B cell (primary cell): ENCODE data around the gene STMN1.

Source experiments
- EZH2 ChIP-seq: IDR thresholded peaks from 2 replicates; pipeline ENCODE4 v1.6.1; 2012; ENCODE audit warnings: borderline replicate concordance, low read depth, mild to moderate bottlenecking, moderate library complexity, low read length; ENCODE audit not compliant: insufficient read depth, poor library complexity, severe bottlenecking
- TF ChIP-seq, protein P1 (sequence below): fragments of 200-600 bp; IDR thresholded peaks from one replicate; pipeline ENCODE4 v1.8.0; 2022; ENCODE audit warnings: antibody characterized with exemption, mild to moderate bottlenecking

DNA sequence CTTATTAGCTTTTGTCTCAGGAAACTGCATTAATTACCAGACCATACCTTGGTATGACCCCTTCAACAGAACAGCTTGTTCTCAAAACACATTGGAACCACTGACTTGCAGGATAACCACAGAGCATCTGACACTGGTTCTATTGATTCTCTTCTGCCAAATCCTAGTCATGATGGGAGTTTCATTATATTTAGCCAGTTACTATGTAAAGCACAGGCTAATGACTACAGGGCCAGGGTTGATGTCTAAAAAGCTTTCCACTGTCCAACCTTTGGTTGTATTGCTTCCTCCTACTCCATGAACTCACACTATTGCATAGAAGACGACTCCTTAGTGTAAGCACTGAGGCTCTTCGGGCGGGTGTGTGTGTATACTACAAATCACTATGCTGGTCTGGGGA lies 3.8 kb downstream of the STMN1 start:
- TF ChIP-seq, protein P1, sequence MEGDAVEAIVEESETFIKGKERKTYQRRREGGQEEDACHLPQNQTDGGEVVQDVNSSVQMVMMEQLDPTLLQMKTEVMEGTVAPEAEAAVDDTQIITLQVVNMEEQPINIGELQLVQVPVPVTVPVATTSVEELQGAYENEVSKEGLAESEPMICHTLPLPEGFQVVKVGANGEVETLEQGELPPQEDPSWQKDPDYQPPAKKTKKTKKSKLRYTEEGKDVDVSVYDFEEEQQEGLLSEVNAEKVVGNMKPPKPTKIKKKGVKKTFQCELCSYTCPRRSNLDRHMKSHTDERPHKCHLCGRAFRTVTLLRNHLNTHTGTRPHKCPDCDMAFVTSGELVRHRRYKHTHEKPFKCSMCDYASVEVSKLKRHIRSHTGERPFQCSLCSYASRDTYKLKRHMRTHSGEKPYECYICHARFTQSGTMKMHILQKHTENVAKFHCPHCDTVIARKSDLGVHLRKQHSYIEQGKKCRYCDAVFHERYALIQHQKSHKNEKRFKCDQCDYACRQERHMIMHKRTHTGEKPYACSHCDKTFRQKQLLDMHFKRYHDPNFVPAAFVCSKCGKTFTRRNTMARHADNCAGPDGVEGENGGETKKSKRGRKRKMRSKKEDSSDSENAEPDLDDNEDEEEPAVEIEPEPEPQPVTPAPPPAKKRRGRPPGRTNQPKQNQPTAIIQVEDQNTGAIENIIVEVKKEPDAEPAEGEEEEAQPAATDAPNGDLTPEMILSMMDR = no peak
- no peak for TF ChIP-seq EZH2
